ENCODE measurements around the gene SYT5. TPM values are rescaled to one million over a fixed set of nuclear protein-coding genes. Genes with fewer than 3 reads are reported as not detected.
A peak's percentile ranks its signal among the peaks of the same experiment; 100 is the strongest.

Gene SYT5
- total and polyA plus RNA-seq, 2 of the 13 experiments (the other 11 are each of a cell fraction or from before 2014, with no cell fraction given), result not detected

GRCh38 chr19:55216461-55217198 lies 36.5 kb upstream of the SYT5 start (continued):
- TF ChIP-seq ZNF775 (CRISPR knock-in tag; IDR thresholded peaks at IDR 0.05; ENCODE audit: borderline replicate concordance) (no peak), HMGXB4 (CRISPR knock-in tag; IDR thresholded peaks at IDR 0.05; ENCODE audit: borderline replicate concordance in 1 of 2, low read depth in 1 of 2) (peak; percentile 82 to 86), PLRG1 (conservative IDR thresholded peaks at IDR 0.05) (no peak), ZNF20 (CRISPR knock-in tag; IDR thresholded peaks at IDR 0.05) (0 out of 2 replicates have a peak, but pooled peaks have one; percentile 49), HOXA9 (CRISPR knock-in tag; IDR thresholded peaks at IDR 0.05; ENCODE audit: borderline replicate concordance) (peak; percentile 78; the same call in 1 of the 2 replicates), YY1 (IDR thresholded peaks at IDR 0.05; ENCODE audit: insufficient read depth, insufficient replicate concordance, low read depth, low read length) (peak; percentile 85), ZNF841 (CRISPR knock-in tag; IDR thresholded peaks at IDR 0.05; ENCODE audit: borderline replicate concordance) (no peak), ZBTB14 (CRISPR knock-in tag; IDR thresholded peaks at IDR 0.05) (no peak), ZFAT (CRISPR knock-in tag; conservative IDR thresholded peaks at IDR 0.05) (peak; percentile 89; the same call in 1 of the 2 replicates), ZFX (CRISPR knock-in tag; IDR thresholded peaks at IDR 0.05; ENCODE audit: low read depth) (peak; percentile 62), ZSCAN25 (CRISPR knock-in tag; IDR thresholded peaks at IDR 0.05) (peak; percentile 73), NFRKB (IDR thresholded peaks at IDR 0.05) (no peak), ZNF350 (CRISPR knock-in tag; IDR thresholded peaks at IDR 0.05; ENCODE audit: borderline replicate concordance, low read depth) (peak; percentile 82), ATF7-NPFF (CRISPR knock-in tag; IDR thresholded peaks at IDR 0.05; ENCODE audit: low read depth) (peak; percentile 87), ZNF570 (CRISPR knock-in tag; IDR thresholded peaks at IDR 0.05; ENCODE audit: borderline replicate concordance) (peak; percentile 26; the same call in 1 of the 2 replicates), RFX1 (IDR thresholded peaks at IDR 0.05) (no peak), RBM39 (IDR thresholded peaks at IDR 0.05; ENCODE audit: low read depth, low read length, poor library complexity, severe bottlenecking) (peak; percentile 75), TERF1 (CRISPR knock-in tag; IDR thresholded peaks at IDR 0.05) (peak; percentile 78; the same call in 1 of the 2 replicates), HNRNPUL1 (IDR thresholded peaks at IDR 0.05; ENCODE audit: low read depth, low read length) (no peak), MAFF (IDR thresholded peaks at IDR 0.05; ENCODE audit: low read depth, low read length) (peak; percentile 87), ZNF704 (CRISPR knock-in tag; IDR thresholded peaks at IDR 0.05; ENCODE audit: borderline replicate concordance) (no peak; the same call in 1 of the 2 replicates), SIN3B (IDR thresholded peaks at IDR 0.05; ENCODE audit: low read length) (peak; percentile 58), SSRP1 (CRISPR knock-in tag; IDR thresholded peaks at IDR 0.05) (no peak; the same call in 1 of the 2 replicates), ZNF549 (CRISPR knock-in tag; IDR thresholded peaks at IDR 0.05) (peak; percentile 64; the same call in 1 of the 2 replicates)
